Measurements from ENCODE around the gene HSD11B1L. TPM values are rescaled to one million over a fixed set of nuclear protein-coding genes. Genes with fewer than 3 reads are reported as not detected.

The HSD11B1L gene, protein sequence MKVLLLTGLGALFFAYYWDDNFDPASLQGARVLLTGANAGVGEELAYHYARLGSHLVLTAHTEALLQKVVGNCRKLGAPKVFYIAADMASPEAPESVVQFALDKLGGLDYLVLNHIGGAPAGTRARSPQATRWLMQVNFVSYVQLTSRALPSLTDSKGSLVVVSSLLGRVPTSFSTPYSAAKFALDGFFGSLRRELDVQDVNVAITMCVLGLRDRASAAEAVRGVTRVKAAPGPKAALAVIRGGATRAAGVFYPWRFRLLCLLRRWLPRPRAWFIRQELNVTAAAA
- total RNA-seq: 5.4 and 20.0 TPM in 2 replicates

DNA sequence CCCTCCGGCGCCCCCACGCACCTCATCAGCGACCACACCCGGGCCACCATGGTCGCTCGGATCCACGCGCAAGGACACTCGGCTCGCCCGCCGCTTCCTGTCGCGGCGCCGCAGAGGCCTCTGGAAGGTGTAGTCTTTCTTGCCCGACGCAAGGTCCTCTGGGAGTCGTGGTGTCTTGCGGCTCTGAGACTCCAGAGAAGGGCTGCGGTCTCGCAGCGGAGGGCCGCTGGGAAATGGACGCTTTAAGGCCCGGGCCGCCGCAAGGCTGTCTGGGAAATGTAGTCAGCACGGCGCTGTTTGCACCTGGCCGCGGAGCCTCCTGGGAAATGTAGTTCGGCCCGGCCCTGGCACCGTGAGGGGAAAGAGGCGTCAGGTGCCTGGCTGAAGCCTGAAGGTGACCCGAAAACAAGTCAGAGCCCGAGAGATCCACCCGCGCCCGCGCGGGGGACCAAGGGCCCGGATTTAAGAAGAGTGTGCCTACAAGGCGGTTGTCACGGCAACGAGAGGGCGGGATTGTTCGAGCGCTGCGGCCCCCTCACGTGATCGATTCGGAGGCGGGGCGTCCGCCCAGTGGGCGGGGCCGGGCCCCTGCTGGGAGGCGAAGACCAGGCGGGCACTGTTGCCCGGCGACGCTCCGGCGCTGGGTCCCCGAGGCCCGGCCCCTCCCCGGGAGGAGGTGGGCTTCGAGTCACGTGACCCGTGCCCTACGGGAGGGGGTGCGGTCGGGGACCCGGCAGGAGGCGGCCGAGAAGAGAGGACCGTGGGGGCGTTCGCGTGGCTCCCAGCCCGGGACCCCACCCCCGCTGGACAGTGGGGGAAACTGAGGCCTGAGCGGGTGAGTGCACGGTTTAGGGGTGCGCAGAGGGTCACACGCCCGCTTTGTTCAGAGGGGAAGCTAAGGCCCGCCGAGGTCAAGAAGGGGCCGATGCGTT is at the start of gene HSD11B1L, which contains the start of gene MICOS13:
HSD11B1L (plus strand) TSS at position 591 of the 932 bp plus-strand sequence. CDS start 3,806 bp downstream, outside the sequence.
MICOS13 (minus strand) TSS at position 80 of the 932 bp plus-strand sequence; CDS start at position 50, 30 bp downstream.

DNA sequence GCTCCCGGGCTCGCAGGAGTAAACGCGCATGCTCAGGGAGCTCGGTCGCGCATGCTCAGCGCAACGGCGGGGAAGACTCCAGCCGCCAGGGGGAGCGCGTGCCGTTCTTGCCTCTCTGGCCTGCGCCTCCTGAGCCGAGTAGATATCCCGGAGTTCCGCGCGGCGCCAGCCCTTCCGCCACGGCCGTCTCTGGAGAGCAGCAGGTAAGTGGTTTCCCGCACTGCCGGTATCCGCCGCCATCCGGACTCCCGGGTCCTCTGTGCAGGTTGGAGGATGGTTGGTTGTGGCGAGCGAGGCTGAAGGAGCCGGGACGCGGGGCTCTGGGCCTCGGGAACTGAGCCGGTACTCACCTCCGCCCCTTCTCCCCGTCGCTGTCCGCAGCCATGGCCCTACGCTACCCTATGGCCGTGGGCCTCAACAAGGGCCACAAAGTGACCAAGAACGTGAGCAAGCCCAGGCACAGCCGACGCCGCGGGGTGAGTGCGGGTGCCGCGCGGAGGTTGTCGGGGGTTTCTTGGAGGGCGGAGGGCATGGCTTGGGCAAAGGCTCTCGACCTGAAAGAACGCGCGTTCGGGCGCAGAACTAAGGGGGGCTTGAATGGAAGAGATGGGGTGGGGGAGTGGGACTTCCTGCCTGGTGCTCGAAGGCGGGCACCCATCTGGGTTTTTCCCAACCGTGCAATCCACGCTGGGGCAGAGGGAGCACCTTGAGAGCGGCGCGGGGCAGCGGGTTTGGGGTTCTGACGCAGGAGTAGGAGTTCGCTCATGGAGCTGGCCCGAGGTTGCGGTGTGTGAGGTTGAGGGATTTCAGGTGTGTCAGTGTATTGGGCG is 9.5 kb downstream of the HSD11B1L start, which contains the start of gene RPL36:
RPL36 (plus strand) TSS at position 171 of the 830 bp plus-strand sequence; CDS start at position 384, 213 bp downstream.

DNA sequence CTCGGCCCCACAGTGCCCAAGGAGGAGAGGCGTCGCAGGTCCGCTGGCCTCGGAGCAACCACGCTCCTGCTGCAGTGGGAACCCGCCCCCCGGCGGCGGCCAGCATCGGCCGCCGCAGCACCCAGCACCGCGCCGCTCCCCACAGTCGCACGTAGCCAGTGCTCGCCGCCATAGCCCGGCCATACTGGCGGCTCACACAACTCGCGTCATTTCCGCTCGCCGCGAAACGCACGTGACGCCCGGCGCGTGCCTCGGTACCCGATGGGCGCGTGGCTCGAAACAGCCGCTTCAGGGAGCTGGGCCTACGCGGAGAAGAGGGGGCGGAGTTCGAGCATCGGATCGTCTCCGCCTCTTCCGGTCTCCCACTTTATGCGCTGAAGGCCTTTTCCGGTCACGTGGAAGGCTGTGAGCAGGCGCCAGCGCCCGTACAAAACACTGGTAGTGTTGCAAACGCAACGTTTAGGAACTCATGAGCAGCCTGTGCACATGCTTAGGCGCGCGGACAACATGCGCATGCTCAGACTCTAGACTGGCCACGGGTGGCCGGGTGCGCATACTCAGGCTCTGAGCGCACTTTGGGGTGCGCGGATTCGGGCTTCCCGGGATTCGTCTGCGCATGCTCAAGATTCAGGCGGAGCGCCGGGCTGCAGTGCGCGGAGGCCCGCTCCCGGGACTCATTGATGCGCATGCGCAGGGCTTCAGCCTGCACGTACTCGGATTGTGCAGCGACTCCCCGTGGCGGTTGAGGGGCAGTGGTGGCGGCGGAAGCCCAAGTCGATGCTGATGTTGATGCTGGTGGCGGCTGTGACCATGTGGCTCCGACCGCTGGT is 39.3 kb downstream of the HSD11B1L start, which contains the start of the genes CATSPERD and LONP1:
CATSPERD (plus strand) TSS at position 677 of the 830 bp plus-strand sequence; CDS start at position 778, 101 bp downstream.
LONP1 (minus strand) TSS at position 186 of the 830 bp plus-strand sequence; CDS start at position 172, 14 bp downstream.

Other genes with a start within 250 kb of the HSD11B1L start
- not detected in 2 replicates for gene ZNRF4, start 225.6 kb upstream of the HSD11B1L start, total RNA-seq
- gene TINCR, start 113.1 kb upstream of the HSD11B1L start, total RNA-seq: 0.28 TPM in 1 of 2 replicates, not detected in the other
- gene SAFB2, start 58.3 kb upstream of the HSD11B1L start, total RNA-seq: 37.8 and 41.4 TPM in 2 replicates
- gene SAFB, start 57.9 kb upstream of the HSD11B1L start, total RNA-seq: 36.9 and 71.9 TPM in 2 replicates
- 25.1 and 32.2 TPM in 2 replicates for gene MICOS13, start 511 bp upstream of the HSD11B1L start, total RNA-seq
- gene RPL36, start 9.3 kb downstream of the HSD11B1L start, total RNA-seq: 522 and 545 TPM in 2 replicates
- 135 and 146 TPM in 2 replicates for gene LONP1, start 39.1 kb downstream of the HSD11B1L start, total RNA-seq
- not detected in 2 replicates for gene CATSPERD, start 39.6 kb downstream of the HSD11B1L start, total RNA-seq
- under 0.01 and 0.19 TPM in 2 replicates for gene PRR22, start 103.7 kb downstream of the HSD11B1L start, total RNA-seq
- gene DUS3L, start 110.1 kb downstream of the HSD11B1L start, total RNA-seq: 21.4 and 44.1 TPM in 2 replicates
- gene NRTN, start 124.0 kb downstream of the HSD11B1L start, total RNA-seq: 0.28 TPM in 1 of 2 replicates, not detected in the other
- not detected in 2 replicates for gene FUT6, start 158.7 kb downstream of the HSD11B1L start, total RNA-seq
- under 0.01 TPM in 1 of 2 replicates, not detected in the other for gene FUT3, start 170.4 kb downstream of the HSD11B1L start, total RNA-seq
- gene FUT5, start 189.5 kb downstream of the HSD11B1L start, total RNA-seq: not detected in 2 replicates
- 348 and 403 TPM in 2 replicates for gene NDUFA11, start 222.8 kb downstream of the HSD11B1L start, total RNA-seq
- 2.5 and 5.4 TPM in 2 replicates for gene VMAC, start 223.8 kb downstream of the HSD11B1L start, total RNA-seq
- 2.1 and 3.7 TPM in 2 replicates for gene CAPS, start 233.2 kb downstream of the HSD11B1L start, total RNA-seq